HepG2 (cell line): ENCODE results near the gene HERC4. TPM values are rescaled to one million over a fixed set of nuclear protein-coding genes. Genes with fewer than 3 reads are reported as not detected.

Experiments used
- ATAC-seq: fragments of 200-7000 bp; cut with Tn5 transposase; 3 replicates; pipeline ENCODE4 v1.9.1; 2020; ENCODE audit warnings: mild to moderate bottlenecking, moderate library complexity
- BruUV-seq: library from RNA; stranded (reverse); fragments of 400-500 nt; replicated peaks from 2 replicates; lab custom pipeline; 2021; lab: Mats Ljungman, UMichigan
- CTCF ChIA-PET: fragments of 300-600 bp; formaldehyde crosslinking; extraction: SDS; loops from one replicate; lab custom pipeline; 2021; ENCODE audit warnings: low total read pairs, inconsistent platforms, low intra/inter-chr PET ratio; lab: Yijun Ruan, JAX
- POLR2A ChIA-PET: fragments of 350-600 bp; sonication (Branson Sonifier 250); formaldehyde crosslinking; loops from one replicate; lab custom pipeline; 2020; ENCODE audit warnings: antibody characterized with exemption, inconsistent platforms; lab: Yijun Ruan, JAX
- DNase-seq: peaks from one replicate; pipeline ENCODE4 v3.0.0-alpha.2; 2015; ENCODE audit warnings: low spot score
- FAIRE-seq: peaks from 3 replicates; lab custom pipeline; 2011; peaks lifted over from hg19 to GRCh38; lab: Jason Lieb, UNC
- H2AFZ ChIP-seq: one replicate; pipeline ENCODE4 v1.6.1; 2011; ENCODE audit warnings: low read length, inconsistent platforms
- H3K27ac ChIP-seq: fragments of 300-600 bp; 3 replicates; pipeline ENCODE4 v1.8.0; 2011; ENCODE audit warnings: mixed run types, mild to moderate bottlenecking, mixed read lengths, low read length, inconsistent platforms; ENCODE audit not compliant: insufficient read depth; ENCODE audit errors: extremely low read length
- H3K27me3 ChIP-seq, 2 experiments: fragments of 200-600 bp in 1 of 2; 2 replicates in 1 of 2; 3 replicates in 1 of 2; pipeline versions ENCODE4 v1.6.0 to v1.8.0; 2011; ENCODE audit warnings: low read length in 2 of 2, mild to moderate bottlenecking in 2 of 2, moderate library complexity in 2 of 2, inconsistent platforms in 1 of 2; ENCODE audit not compliant: insufficient read depth in 2 of 2, control insufficient read depth in 1 of 2
- H3K36me3 ChIP-seq, 2 experiments: fragments of 200-600 bp in 1 of 2; replicated peaks in 1 of 2; 2 replicates in 1 of 2; 3 replicates in 1 of 2; pipeline versions ENCODE4 v1.5.1 to v1.8.0; 2011; ENCODE audit warnings: low read length in 2 of 2, inconsistent platforms in 1 of 2; ENCODE audit not compliant: insufficient read depth in 2 of 2, control insufficient read depth in 1 of 2
- H3K4me1 ChIP-seq: 2 replicates; pipeline ENCODE4 v1.5.1; 2012; ENCODE audit warnings: low read length, inconsistent platforms; ENCODE audit not compliant: insufficient read depth
- H3K4me2 ChIP-seq: 2 replicates; pipeline ENCODE4 v1.6.0; 2011; ENCODE audit warnings: low read depth, low read length, inconsistent platforms
- H3K4me3 ChIP-seq, 3 experiments: fragments of 200-600 bp in 1 of 3; sonication (generic), shearing (Covaris generic) in 1 of 3; replicated peaks in 1 of 3; 2 replicates each; pipeline ENCODE4 v1.5.1; 2011 to 2016; ENCODE audit warnings: low read length in 3 of 3, inconsistent platforms in 2 of 3, low read depth in 2 of 3, mild to moderate bottlenecking in 2 of 3, control low read depth in 1 of 3, mixed read lengths in 1 of 3; ENCODE audit not compliant: insufficient read depth in 1 of 3
- H3K79me2 ChIP-seq: one replicate; pipeline ENCODE4 v1.6.1; 2011; ENCODE audit warnings: low read length, inconsistent platforms; ENCODE audit not compliant: insufficient read depth
- H3K9ac ChIP-seq: 2 replicates; pipeline ENCODE4 v1.6.0; 2011; ENCODE audit warnings: mild to moderate bottlenecking, low read depth, low read length, inconsistent platforms; ENCODE audit not compliant: insufficient read depth
- H3K9me3 ChIP-seq: 2 replicates; pipeline ENCODE4 v1.5.1; 2012; ENCODE audit warnings: mild to moderate bottlenecking, low read length
- H4K20me1 ChIP-seq: 2 replicates; pipeline ENCODE4 v1.6.0; 2011; ENCODE audit warnings: inconsistent platforms, mild to moderate bottlenecking, low read length, moderate library complexity; ENCODE audit not compliant: insufficient read depth
- CCDC6 ChIP-seq: sonication (generic); formaldehyde crosslinking; IDR thresholded peaks from 2 replicates; pipeline ENCODE4 v1.8.1; 2022; ENCODE audit warnings: mild to moderate bottlenecking, missing genetic modification reagents, moderate library complexity
- MAFF ChIP-seq: IDR thresholded peaks from 2 replicates; pipeline ENCODE4 v1.6.1; 2011; ENCODE audit warnings: low read depth, low read length, improper control_type of control experiment
- MAFK ChIP-seq, 2 experiments: IDR thresholded peaks in 1 of 2; conservative IDR thresholded peaks in 1 of 2; 2 replicates each; pipeline ENCODE4 v1.6.1; 2011; ENCODE audit warnings: improper control_type of control experiment in 2 of 2, low read length in 2 of 2
- ZFP41 ChIP-seq: sonication (generic); formaldehyde crosslinking; IDR thresholded peaks from 2 replicates; pipeline ENCODE4 v1.4.0; 2020; ENCODE audit warnings: mild to moderate bottlenecking, missing genetic modification reagents, borderline replicate concordance
- ZNF180 ChIP-seq: sonication (generic); formaldehyde crosslinking; IDR thresholded peaks from 2 replicates; pipeline ENCODE4 v1.4.0; 2020; ENCODE audit warnings: low read depth, missing genetic modification reagents, borderline replicate concordance
- WGBS: methylation state at CpG from one replicate; pipeline ENCODE4 v1.1.6; 2017; ENCODE audit warnings: low lambda C conversion rate; 5-methylcytosine and 5-hydroxymethylcytosine counted together
- in situ Hi-C: cut with HindIII; loops from 2 replicates; pipeline ENCODE4 v1.10.0; 2017; ENCODE audit warnings: low pct_unique_long_range_greater_than_20kb; ENCODE audit not compliant: extremely low pct_ligation_motif_present
- intact Hi-C: fragments of 100-400 bp; cut with micrococcal nuclease; formaldehyde crosslinking; loops from one replicate; pipeline ENCODE4 v1.10.0; 2022; ENCODE audit not compliant: unreplicated experiment
- polyA plus RNA-seq, 8 experiments: library from polyadenylated mRNA; depleted of rRNA in 3 of 8; stranded (reverse) in 7 of 8; unstranded in 1 of 8; fragments of >200 nt; fragmentation: Illumina TruSeq in 4 of 8; extraction: Trizol in 4 of 8; gene quantifications; 2 replicates each; pipeline versions ENCODE4 v1.2.1 to v1.2.3, GENCODE V29; 2011 to 2016; ENCODE audit warnings: low read depth in 4 of 8, missing spikeins in 1 of 8, mixed read lengths in 1 of 8; ENCODE audit not compliant: insufficient read depth in 1 of 8
- total RNA-seq, 5 experiments: library from RNA; depleted of rRNA; stranded (reverse); fragments of >200 nt; fragmentation: Illumina TruSeq; extraction: Trizol; gene quantifications; 2 replicates each; pipeline ENCODE4 v1.2.3, GENCODE V29; 2016; ENCODE audit warnings: low read depth in 1 of 5
- TF ChIP-seq, protein P1 (sequence below): sonication (generic); formaldehyde crosslinking; IDR thresholded peaks from 2 replicates; pipeline ENCODE4 v1.5.0; 2020; ENCODE audit warnings: mild to moderate bottlenecking, low read depth, missing genetic modification reagents, borderline replicate concordance
- TF ChIP-seq, protein P2 (sequence below): sonication (generic); formaldehyde crosslinking; IDR thresholded peaks from 2 replicates; pipeline ENCODE4 v1.4.0; 2020; ENCODE audit warnings: missing genetic modification reagents

HERC4 gene
- total and polyA plus RNA-seq, 2 of the 13 experiments (the other 11 are each of a cell fraction or from before 2014, with no cell fraction given) = 9.8 to 20.2 TPM

DNA sequence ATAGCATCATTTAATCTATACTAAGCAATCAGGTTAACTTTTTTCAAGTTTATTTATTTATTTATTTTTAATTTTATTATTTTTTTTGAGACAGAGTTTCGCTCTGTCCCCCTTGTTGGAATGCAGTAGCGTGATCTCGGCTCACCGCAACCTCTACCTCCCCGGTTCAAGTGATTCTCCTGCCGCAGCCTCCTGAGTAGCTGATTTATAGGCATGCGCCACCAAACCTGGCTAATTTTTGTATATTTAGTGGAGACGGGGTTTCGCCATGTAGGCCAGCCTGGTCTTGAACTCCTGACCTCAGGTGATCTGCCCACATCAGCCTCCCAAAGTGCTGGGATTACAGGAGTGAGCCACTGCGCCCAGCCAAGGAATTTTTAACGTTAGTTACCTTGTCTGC lies 33.6 kb upstream of the HERC4 start:
- no TSS peak for BruUV-seq
- H3K79me2 ChIP-seq = no peaks in the 10 kb centered on the region
- ATAC-seq (no peak), DNase-seq (no peak), FAIRE-seq (no peak)
- peaks cover 0 to 3% of the 10 kb centered on the region in 2 experiments; a peak in 1 of 5 replicates for H3K27me3 ChIP-seq
- no peak overlapping the region for H3K4me3 ChIP-seq
- POLR2A ChIA-PET = no interaction called here
- H3K9ac ChIP-seq = no peak overlapping the region
- intact Hi-C loops = no loop called here
- in situ Hi-C loops = no loop called here
- WGBS = 61% methylated on average over 11 of the region's 11 CpGs
- H3K4me2 ChIP-seq = no peak overlapping the region
- no peaks in the 10 kb centered on the region for H4K20me1 ChIP-seq
- no peaks in the 10 kb centered on the region for H3K9me3 ChIP-seq
- no peak overlapping the region for H3K27ac ChIP-seq
- CTCF ChIA-PET = no interaction called here
- TF ChIP-seq, protein P1, sequence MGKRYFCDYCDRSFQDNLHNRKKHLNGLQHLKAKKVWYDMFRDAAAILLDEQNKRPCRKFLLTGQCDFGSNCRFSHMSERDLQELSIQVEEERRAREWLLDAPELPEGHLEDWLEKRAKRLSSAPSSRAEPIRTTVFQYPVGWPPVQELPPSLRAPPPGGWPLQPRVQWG (CRISPR knock-in tag) = no peak
- no peaks in the 10 kb centered on the region for H3K36me3 ChIP-seq
- H2AFZ ChIP-seq = no peak overlapping the region
- 0 out of 2 replicates have a peak, but pooled peaks cover 6% of the 10 kb centered on the region for H3K4me1 ChIP-seq

DNA sequence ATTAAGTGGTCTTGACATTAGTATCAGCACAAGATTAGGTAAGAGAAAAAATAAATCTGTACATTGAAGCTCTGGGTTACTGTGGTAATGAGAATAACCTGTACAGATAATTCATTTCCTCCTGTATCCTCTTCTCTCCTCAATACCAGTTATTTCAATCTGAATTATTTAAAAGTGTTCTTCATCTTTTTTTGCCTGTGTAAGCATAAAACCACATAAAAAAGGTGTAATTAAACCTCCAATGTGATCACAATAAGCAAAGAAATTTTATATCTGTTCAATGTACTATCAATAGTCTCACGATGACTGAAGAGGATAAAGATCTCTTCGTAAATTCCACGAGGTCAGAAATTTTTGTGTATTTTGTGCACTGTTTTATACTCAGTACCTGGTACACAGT lies 33.0 kb upstream of the HERC4 start:
- H3K4me1 ChIP-seq = 0 out of 2 replicates have a peak, but pooled peaks cover 6% of the 10 kb centered on the region
- H4K20me1 ChIP-seq = no peaks in the 10 kb centered on the region
- H3K9me3 ChIP-seq = no peaks in the 10 kb centered on the region
- H3K4me2 ChIP-seq = no peak overlapping the region
- DNase-seq = no peak
- H3K9ac ChIP-seq = no peak overlapping the region
- H3K27me3 ChIP-seq = peaks cover 0 to 3% of the 10 kb centered on the region in 2 experiments; a peak in 1 of 5 replicates
- TF ChIP-seq, protein P2, sequence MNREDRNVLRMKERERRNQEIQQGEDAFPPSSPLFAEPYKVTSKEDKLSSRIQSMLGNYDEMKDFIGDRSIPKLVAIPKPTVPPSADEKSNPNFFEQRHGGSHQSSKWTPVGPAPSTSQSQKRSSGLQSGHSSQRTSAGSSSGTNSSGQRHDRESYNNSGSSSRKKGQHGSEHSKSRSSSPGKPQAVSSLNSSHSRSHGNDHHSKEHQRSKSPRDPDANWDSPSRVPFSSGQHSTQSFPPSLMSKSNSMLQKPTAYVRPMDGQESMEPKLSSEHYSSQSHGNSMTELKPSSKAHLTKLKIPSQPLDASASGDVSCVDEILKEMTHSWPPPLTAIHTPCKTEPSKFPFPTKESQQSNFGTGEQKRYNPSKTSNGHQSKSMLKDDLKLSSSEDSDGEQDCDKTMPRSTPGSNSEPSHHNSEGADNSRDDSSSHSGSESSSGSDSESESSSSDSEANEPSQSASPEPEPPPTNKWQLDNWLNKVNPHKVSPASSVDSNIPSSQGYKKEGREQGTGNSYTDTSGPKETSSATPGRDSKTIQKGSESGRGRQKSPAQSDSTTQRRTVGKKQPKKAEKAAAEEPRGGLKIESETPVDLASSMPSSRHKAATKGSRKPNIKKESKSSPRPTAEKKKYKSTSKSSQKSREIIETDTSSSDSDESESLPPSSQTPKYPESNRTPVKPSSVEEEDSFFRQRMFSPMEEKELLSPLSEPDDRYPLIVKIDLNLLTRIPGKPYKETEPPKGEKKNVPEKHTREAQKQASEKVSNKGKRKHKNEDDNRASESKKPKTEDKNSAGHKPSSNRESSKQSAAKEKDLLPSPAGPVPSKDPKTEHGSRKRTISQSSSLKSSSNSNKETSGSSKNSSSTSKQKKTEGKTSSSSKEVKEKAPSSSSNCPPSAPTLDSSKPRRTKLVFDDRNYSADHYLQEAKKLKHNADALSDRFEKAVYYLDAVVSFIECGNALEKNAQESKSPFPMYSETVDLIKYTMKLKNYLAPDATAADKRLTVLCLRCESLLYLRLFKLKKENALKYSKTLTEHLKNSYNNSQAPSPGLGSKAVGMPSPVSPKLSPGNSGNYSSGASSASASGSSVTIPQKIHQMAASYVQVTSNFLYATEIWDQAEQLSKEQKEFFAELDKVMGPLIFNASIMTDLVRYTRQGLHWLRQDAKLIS = no peak
- TF ChIP-seq MAFK (conservative IDR thresholded peaks at IDR 0.05 in 1 of 2, IDR thresholded peaks at IDR 0.05 in 1 of 2; ENCODE audit: low read length in 2 of 2) (peak; percentile 52 to 79; a peak in 3 of 4 replicates), ZFP41 (CRISPR knock-in tag) (no peak), ZNF180 (no peak), CCDC6 (no peak), MAFF (peak; percentile 42; the same call in 1 of the 2 replicates)
- in situ Hi-C loops = no loop called here
- intact Hi-C loops = no loop called here
- FAIRE-seq = no peak
- H3K36me3 ChIP-seq = no peaks in the 10 kb centered on the region
- no peaks in the 10 kb centered on the region for H3K79me2 ChIP-seq
- no TSS peak for BruUV-seq
- H2AFZ ChIP-seq = no peak overlapping the region
- CTCF ChIA-PET = no interaction called here
- H3K27ac ChIP-seq = no peak overlapping the region
- no peak for ATAC-seq
- WGBS = 40% methylated on average over 3 of the region's 3 CpGs
- POLR2A ChIA-PET = no interaction called here
- H3K4me3 ChIP-seq = no peak overlapping the region
